ENCODE results near the gene NRF1.
"Not testable (repeated sequence)": the region's sequence is repeated elsewhere in the genome, so short reads cannot be mapped to it uniquely, and the experiment has no call there.

The NRF1 gene

GRCh38 chr7:129611246-129612111, at the start of gene NRF1:
Gene NRF1, plus strand, starts transcription at chr7:129611720. Its CDS starts 45,632 bp downstream, at chr7:129657352.
- peak; percentile 84 to 89 for DNase-seq

GRCh38 chr7:129566323-129566722, 45.2 kb upstream of the NRF1 start:
- not testable (repeated sequence) for DNase-seq

GRCh38 chr7:129567377-129567776, 44.1 kb upstream of the NRF1 start:
- no peak for DNase-seq

GRCh38 chr7:129568240-129568639, 43.3 kb upstream of the NRF1 start:
- DNase-seq: no peak

- no peak for DNase-seq
Measured at GRCh38 chr7:129569326-129569725, 42.2 kb upstream of the NRF1 start.

- DNase-seq: no peak
Measured at GRCh38 chr7:129569811-129570215, 41.7 kb upstream of the NRF1 start.

GRCh38 chr7:129571201-129571600, 40.3 kb upstream of the NRF1 start:
- DNase-seq: no peak

- no peak for DNase-seq
Measured at GRCh38 chr7:129572205-129572604, 39.3 kb upstream of the NRF1 start.

GRCh38 chr7:129574487-129574886, 37.0 kb upstream of the NRF1 start:
- DNase-seq: no peak

GRCh38 chr7:129575699-129576098, 35.8 kb upstream of the NRF1 start:
- no peak for DNase-seq

GRCh38 chr7:129576138-129576537, 35.4 kb upstream of the NRF1 start:
- no peak for DNase-seq

GRCh38 chr7:129578829-129579228, 32.7 kb upstream of the NRF1 start:
- DNase-seq: no peak

GRCh38 chr7:129586179-129586578, 25.3 kb upstream of the NRF1 start:
- not testable (repeated sequence) for DNase-seq

GRCh38 chr7:129588268-129588667, 23.3 kb upstream of the NRF1 start:
- DNase-seq: no peak

- no peak for DNase-seq
Measured at GRCh38 chr7:129591868-129592267, 19.7 kb upstream of the NRF1 start.

GRCh38 chr7:129596386-129596785, 15.1 kb upstream of the NRF1 start:
- DNase-seq: not testable (repeated sequence)

- DNase-seq: no peak
Measured at GRCh38 chr7:129597672-129598071, 13.8 kb upstream of the NRF1 start.

- DNase-seq: no peak
Measured at GRCh38 chr7:129599174-129599573, 12.3 kb upstream of the NRF1 start.

- not testable (repeated sequence) for DNase-seq
Measured at GRCh38 chr7:129603594-129603993, 7.9 kb upstream of the NRF1 start.

- not testable (repeated sequence) for DNase-seq
Measured at GRCh38 chr7:129604021-129604420, 7.5 kb upstream of the NRF1 start.

GRCh38 chr7:129604713-129605437, 6.6 kb upstream of the NRF1 start:
- DNase-seq: no peak

GRCh38 chr7:129605960-129606614, 5.4 kb upstream of the NRF1 start:
- no peak for DNase-seq

GRCh38 chr7:129606803-129607202, 4.7 kb upstream of the NRF1 start:
- peak in 1 of 2 donors; percentile 4 for DNase-seq

Data from hippocampal formation (tissue), 2 donors.